Measurements from ENCODE around the gene AKTIP. TPM values are rescaled to one million over a fixed set of nuclear protein-coding genes. Genes with fewer than 3 reads are reported as not detected.

The AKTIP gene
- total RNA-seq, 1 experiment from 2014 or later: 17.2 TPM

DNA sequence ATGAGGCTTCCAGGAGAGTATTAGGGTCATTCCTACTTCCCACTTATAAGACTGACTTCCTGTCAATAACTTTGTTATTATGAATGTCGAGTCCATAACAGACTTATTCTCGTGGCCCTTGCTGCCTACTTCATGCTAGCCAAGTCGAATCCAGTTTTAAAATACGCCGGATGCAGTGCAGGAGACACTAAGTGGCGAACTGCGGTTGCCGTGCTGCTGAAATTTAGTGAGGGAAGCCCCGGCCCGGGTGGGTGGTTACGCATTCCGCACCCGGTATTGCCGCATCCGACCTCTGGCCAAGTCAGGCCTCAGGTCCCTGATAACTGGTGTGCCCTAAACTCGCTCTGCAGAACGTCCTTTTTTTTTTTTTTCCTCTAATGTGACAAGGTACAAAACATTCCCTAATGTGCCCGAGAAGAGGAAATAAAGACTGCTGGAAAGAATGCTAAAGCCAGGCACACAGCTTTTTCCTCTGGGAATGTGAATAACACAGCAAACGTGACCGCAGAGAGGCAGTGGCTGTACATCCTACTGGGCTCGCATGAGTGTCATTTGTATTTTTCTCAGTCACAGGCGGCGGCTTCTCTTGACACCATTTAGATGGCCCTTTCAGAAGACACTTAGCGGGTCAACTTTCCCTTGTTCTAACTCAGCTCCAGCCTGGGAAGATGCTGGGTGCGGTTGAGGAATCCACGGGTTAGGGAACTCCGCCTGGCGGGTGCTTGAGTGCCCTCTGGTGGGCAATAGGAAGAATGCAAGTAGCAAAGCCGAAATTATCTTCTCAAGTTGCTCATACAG is 7.1 kb upstream of the AKTIP start:
- no peak overlapping the region for H3K4me3 ChIP-seq
- H3K4me1 ChIP-seq (replicated peaks): no peaks in the 10 kb centered on the region
- H3K9me3 ChIP-seq (replicated peaks): no peaks in the 10 kb centered on the region
- no peaks in the 10 kb centered on the region for H3K27me3 ChIP-seq (replicated peaks)
- no peaks in the 10 kb centered on the region for H3K36me3 ChIP-seq
- DNase-seq (ENCODE audit: low read depth in 1 of 2, low spot score in 2 of 2): peak in 1 of 2 experiments; percentile 35
- no peak overlapping the region for H3K27ac ChIP-seq

DNA sequence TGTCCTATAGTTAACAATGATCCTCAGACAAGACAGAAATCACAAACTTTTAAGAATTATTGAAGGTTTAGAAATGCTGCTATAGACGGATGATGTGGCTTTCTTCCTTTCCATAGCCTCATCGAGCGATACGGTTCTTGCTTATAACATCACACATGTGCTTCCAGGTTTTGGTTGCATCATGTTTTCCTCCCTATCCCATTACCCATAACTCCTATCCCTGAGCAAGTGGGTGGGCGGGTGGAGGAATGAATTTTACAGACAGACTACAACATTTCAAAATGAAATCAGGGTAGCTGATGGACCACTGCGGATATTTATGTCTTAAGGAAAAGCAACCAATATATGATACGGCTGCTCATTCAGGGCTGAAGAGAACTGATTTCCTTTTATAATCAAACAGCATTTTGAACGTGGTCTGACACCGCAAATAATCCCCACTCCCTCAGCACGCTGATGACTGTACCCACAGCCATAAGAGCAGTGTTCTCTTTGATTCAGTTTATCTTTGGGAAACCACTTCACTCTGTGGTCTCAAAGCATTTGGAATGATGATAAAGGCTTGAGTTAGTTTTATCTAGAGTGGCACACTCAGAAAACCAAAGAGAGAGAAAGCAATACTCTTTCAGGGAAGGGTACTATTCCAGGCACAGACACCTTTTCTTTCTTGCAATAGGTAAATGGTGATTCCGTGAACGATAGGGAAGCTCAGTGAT is 4.6 kb upstream of the AKTIP start:
- DNase-seq (ENCODE audit: low read depth in 1 of 2, low spot score in 2 of 2): no peak
- H3K27me3 ChIP-seq (replicated peaks): no peaks in the 10 kb centered on the region
- H3K4me1 ChIP-seq (replicated peaks): peaks cover 8% of the 10 kb centered on the region

DNA sequence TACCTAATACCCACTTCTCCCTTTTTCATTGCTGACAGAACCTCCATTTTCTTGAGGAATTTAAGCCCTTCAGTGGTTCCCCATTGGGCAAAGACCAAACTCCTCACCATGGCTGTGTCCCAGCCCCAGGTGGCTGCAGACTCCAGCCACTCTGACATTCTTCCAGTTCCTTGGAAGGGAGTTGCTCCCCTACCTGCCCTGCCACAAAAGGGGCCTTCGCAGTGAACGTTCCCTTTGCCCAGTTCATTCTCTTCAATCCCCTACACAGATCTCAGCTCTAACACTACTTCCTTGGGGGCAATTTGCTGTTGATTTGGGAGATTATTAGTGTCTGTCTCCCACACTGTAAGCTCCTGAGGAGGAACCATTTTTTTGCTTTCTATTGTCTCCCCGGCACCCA is 3.2 kb upstream of the AKTIP start:
- no peak for DNase-seq (ENCODE audit: low read depth in 1 of 2, low spot score in 2 of 2)
- no peaks in the 10 kb centered on the region for H3K9me3 ChIP-seq (replicated peaks)
- no peak overlapping the region for H3K27ac ChIP-seq
- peaks cover 16% of the 10 kb centered on the region for H3K4me1 ChIP-seq (replicated peaks)
- H3K4me3 ChIP-seq: no peak overlapping the region
- no peaks in the 10 kb centered on the region for H3K27me3 ChIP-seq (replicated peaks)
- H3K36me3 ChIP-seq: peaks cover 3% of the 10 kb centered on the region; the same call in 1 of the 2 replicates

More for the DNA sequence above, 4.6 kb upstream of the AKTIP start:
- H3K27ac ChIP-seq: no peak overlapping the region
- H3K9me3 ChIP-seq (replicated peaks): no peaks in the 10 kb centered on the region
- H3K36me3 ChIP-seq: peaks cover 3% of the 10 kb centered on the region; the same call in 1 of the 2 replicates
- no peak overlapping the region for H3K4me3 ChIP-seq

DNA sequence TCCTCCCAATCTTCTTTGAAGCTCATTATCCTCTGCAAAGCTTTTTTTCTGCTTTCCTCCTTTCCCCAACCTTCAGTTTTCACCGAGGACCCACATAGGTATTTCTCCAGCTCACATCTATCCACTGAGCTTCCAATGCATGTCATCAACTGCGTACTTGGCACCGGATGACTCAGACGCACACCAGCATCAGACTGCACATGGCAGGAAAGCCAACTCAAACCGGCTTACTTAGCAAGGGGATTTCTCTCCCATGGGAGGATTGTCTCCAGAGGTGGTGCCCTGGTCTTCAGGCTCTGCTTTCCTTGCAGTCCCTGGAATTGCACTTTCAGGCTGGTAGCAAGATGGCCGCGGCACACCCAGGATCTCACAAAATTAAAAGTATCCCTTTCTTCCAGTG is 1.7 kb upstream of the AKTIP start:
- peaks cover 16% of the 10 kb centered on the region for H3K4me1 ChIP-seq (replicated peaks)
- H3K27ac ChIP-seq: no peak overlapping the region
- no peaks in the 10 kb centered on the region for H3K9me3 ChIP-seq (replicated peaks)
- no peak overlapping the region for H3K4me3 ChIP-seq
- DNase-seq (ENCODE audit: low read depth in 1 of 2, low spot score in 2 of 2): no peak
- H3K27me3 ChIP-seq (replicated peaks): no peaks in the 10 kb centered on the region
- H3K36me3 ChIP-seq: peaks cover 3% of the 10 kb centered on the region; the same call in 1 of the 2 replicates

DNA sequence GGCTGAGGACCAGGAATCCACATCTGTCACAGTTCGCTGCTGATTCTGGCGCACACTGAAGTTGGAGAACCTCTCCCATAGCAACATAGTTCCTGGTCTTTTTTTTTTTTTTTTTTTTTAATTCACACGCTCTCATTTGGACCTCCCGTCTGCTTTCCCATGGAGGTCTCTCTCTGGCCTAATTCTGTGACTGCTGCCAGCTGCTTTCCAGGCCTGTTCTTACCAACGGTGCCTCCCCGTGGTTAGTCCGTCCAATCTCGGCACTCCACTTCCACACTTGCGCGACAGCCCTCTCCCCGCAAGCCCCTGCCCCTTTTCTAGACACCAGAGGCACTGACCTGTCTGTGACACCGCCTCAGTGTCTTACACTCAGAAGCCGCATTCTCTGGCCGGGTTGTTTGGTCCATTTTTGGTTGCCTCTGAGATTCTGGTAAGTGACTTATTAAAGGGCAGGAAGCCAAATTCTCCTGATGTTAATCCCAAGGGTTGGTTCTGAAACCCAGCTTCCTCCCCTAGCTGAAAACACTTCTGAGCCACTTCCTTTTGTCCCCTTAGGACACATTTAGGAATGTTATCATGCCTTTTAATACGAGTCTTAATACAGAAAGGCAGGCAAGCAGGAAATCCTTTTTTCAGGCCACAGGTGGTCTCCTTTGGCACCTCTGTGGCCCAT is 1.1 kb upstream of the AKTIP start:
- Histone ChIP-seq H3K36me3 (peaks cover 3% of the 10 kb centered on the region; the same call in 1 of the 2 replicates), H3K4me1 (replicated peaks) (peaks cover 16% of the 10 kb centered on the region), H3K9me3 (replicated peaks) (no peaks in the 10 kb centered on the region), H3K27me3 (replicated peaks) (no peaks in the 10 kb centered on the region), H3K27ac (peak overlapping the region; percentile 51; the same call in 1 of the 2 replicates), H3K4me3 (peak overlapping the region; percentile 86; the same call in 1 of the 2 replicates)
- DNase-seq (ENCODE audit: low read depth in 1 of 2, low spot score in 2 of 2): peak in 1 of 2 experiments; percentile 43

DNA sequence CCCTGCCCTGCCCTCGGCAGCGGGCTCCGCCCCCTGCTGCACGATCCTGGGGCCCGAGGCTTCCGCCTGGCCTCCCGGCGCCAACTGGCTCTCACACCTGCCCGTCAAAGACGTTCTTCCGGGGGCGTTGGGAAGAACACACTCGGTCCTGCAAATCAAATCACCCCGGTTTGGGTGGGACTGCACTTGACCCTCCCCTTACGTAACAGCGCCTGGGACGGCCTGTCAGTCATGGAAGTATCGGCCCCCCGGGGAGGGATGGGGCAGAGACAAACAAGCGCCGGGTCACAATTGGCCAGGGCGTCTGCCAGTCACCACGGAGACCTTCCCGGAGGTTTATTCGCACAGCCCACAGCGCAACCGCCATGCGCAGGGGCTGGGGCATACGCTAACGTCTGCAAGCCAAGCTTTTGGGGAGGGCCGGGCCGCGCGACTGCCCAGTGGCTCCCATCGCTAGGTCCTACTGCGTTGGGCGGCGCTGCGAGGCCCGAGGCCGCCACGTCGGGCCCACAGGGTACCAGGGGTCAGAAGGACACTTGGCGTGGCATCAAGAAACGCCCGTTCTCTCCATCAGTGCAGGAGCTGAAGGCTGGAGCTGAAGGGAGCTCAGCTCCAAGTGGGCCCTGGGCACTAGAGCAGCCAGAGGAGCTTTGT is 388 bp upstream of the AKTIP start:
- Histone ChIP-seq H3K27ac (peak overlapping the region; percentile 61), H3K4me1 (replicated peaks) (peaks cover 16% of the 10 kb centered on the region), H3K4me3 (peak overlapping the region; percentile 86), H3K27me3 (replicated peaks) (no peaks in the 10 kb centered on the region), H3K36me3 (peaks cover 7% of the 10 kb centered on the region; the same call in 1 of the 2 replicates), H3K9me3 (replicated peaks) (no peaks in the 10 kb centered on the region)
- peak; percentile 100 for DNase-seq (ENCODE audit: low read depth in 1 of 2, low spot score in 2 of 2)

DNA sequence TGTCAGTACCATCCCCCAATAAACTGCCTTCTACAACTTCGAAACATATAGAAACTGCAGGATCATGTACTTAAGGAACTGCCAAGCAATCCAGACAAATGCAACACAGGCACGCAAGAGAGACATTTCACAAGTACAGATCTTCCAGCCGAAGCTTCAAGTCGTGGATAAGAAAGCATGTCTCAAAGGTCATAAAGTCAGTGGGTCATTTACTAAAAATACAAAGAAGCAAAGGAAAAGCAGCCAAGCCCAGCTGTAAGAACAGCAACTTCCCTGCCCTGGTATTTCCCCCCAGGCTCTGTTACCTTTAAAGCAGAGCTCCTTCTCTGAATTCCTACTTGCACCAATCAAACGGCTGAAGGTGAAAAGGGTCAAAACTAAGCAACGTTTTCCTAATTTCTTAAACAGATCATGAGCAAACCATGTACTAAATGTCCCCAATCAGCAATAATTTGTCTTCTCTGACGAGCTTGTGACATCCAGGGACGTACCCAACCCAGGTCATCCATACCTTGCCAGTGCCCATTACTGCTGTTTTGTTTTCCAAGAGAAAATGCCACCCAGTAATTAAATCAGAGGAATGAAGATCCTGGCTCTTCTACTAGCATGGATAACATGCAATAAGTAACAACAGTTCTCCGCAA is 1.7 kb downstream of the AKTIP start:
- Histone ChIP-seq H3K9me3 (replicated peaks) (no peaks in the 10 kb centered on the region), H3K36me3 (peaks cover 7% of the 10 kb centered on the region), H3K4me1 (replicated peaks) (peaks cover 16% of the 10 kb centered on the region), H3K27ac (no peak overlapping the region), H3K4me3 (no peak overlapping the region), H3K27me3 (replicated peaks) (no peaks in the 10 kb centered on the region)
- DNase-seq (ENCODE audit: low read depth in 1 of 2, low spot score in 2 of 2): peak in 1 of 2 experiments; percentile 2

DNA sequence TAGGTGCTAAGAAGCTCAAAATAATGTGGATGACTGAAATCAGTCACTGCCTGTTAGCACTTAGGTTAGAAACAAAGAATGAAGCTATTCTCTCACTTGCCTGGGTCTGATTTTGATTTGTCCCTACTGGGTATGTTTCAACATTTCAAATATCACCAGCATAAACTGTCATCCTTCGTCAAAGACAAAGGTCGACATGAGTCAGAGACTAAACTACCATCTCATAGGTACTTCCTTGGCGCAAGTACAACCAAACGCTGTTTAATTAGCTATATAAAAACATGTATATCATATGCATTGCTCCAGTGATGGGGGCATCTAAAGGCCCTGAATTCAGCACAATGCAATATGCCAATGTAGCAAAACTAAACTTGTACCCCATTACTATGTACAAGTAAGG is 4.0 kb downstream of the AKTIP start:
- no peak overlapping the region for H3K27ac ChIP-seq
- peaks cover 26% of the 10 kb centered on the region for H3K36me3 ChIP-seq
- H3K4me3 ChIP-seq: no peak overlapping the region
- no peaks in the 10 kb centered on the region for H3K27me3 ChIP-seq (replicated peaks)
- no peaks in the 10 kb centered on the region for H3K9me3 ChIP-seq (replicated peaks)
- peaks cover 8% of the 10 kb centered on the region for H3K4me1 ChIP-seq (replicated peaks)
- DNase-seq (ENCODE audit: low read depth in 1 of 2, low spot score in 2 of 2): no peak

DNA sequence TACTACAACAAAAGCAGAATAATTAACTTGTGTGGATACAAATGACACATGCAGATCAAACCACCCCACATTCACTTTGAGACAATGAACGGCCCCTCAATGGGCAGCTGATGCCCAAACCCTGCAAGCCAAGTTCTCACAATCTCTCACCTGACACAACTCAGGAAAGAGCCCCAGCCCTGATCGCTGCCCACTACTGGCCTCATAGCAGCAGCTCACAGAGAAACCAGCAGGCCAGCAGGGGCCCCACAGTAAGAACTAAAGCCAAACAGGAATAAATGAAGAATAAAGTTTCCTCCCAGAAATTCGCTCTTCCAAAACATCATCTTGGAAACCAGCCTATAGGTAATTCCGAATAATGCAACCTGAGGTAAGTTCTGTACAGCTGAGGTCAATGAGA is 7.7 kb downstream of the AKTIP start:
- Histone ChIP-seq H3K4me1 (replicated peaks) (no peaks in the 10 kb centered on the region), H3K9me3 (replicated peaks) (no peaks in the 10 kb centered on the region), H3K36me3 (peaks cover 43% of the 10 kb centered on the region), H3K27me3 (replicated peaks) (no peaks in the 10 kb centered on the region), H3K27ac (no peak overlapping the region), H3K4me3 (no peak overlapping the region)
- no peak for DNase-seq (ENCODE audit: low read depth in 1 of 2, low spot score in 2 of 2)

DNA sequence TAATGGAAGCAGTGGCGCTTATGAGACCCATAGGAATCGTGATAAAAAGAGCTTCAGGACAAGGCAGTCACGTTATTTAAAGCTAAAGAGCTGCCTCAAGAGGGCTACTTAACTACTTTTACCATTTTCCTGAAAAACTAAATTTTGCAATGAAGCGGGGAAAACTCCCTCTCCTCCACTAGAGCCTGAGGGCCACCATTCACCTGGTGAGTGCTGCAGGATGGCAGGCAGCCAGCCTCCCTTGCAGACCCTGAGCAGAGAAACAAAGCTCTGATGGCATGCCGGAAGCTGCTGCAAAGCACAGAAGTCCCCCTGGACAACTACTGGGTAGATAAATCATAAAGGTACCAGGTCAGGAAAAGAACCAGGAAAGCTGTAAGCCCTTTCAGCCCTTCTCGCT is 8.4 kb downstream of the AKTIP start:
- Histone ChIP-seq H3K4me3 (no peak overlapping the region), H3K4me1 (replicated peaks) (no peaks in the 10 kb centered on the region), H3K27ac (no peak overlapping the region), H3K9me3 (replicated peaks) (no peaks in the 10 kb centered on the region), H3K36me3 (peaks cover 50% of the 10 kb centered on the region), H3K27me3 (replicated peaks) (no peaks in the 10 kb centered on the region)
- DNase-seq (ENCODE audit: low read depth in 1 of 2, low spot score in 2 of 2): no peak

DNA sequence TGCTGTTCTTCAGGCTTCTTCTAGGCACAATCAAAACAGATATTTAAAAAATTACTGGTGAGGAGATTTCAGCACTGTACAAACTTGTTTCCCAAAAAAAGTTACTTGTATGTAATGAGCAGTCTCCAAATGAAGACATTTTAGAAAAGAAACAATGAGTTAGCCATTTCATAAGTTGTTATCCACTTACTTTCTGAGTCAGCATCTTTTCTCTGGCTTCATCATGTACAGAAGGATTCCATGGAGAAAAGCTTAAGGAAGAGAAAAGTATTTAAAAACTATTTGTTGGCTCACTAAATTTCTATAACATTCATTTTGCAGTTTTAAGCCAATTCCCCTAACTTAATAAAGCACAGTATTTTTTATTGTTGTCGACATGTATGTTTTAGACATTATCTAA is 10.5 kb downstream of the AKTIP start:
- H3K27ac ChIP-seq: no peak overlapping the region
- H3K4me1 ChIP-seq (replicated peaks): no peaks in the 10 kb centered on the region
- peaks cover 56% of the 10 kb centered on the region for H3K36me3 ChIP-seq
- H3K4me3 ChIP-seq: no peak overlapping the region
- no peaks in the 10 kb centered on the region for H3K9me3 ChIP-seq (replicated peaks)
- H3K27me3 ChIP-seq (replicated peaks): no peaks in the 10 kb centered on the region
- no peak for DNase-seq (ENCODE audit: low read depth in 1 of 2, low spot score in 2 of 2)

DNA sequence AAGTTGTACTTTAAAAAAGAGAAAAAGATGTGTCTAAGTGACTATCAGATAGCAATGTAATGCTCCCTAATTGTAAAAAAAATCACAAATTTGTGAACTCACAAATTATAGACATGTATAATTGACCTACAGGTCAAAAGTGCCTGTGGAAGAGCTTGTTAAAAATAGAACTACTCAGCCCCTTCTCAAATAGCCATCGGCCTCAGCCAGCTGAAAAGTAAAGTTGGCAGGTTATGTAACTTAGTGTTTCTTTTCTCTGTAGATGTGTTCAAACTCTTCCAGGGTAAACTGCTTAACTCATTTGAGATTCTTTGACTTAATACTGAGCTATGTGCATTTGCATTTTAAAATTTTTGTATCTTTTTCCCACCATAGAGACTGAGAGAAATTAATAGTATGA is 13.3 kb downstream of the AKTIP start:
- H3K27me3 ChIP-seq (replicated peaks): no peaks in the 10 kb centered on the region
- peaks cover 48% of the 10 kb centered on the region for H3K36me3 ChIP-seq
- no peak overlapping the region for H3K4me3 ChIP-seq
- no peaks in the 10 kb centered on the region for H3K9me3 ChIP-seq (replicated peaks)
- H3K4me1 ChIP-seq (replicated peaks): no peaks in the 10 kb centered on the region
- DNase-seq (ENCODE audit: low read depth in 1 of 2, low spot score in 2 of 2): no peak
- H3K27ac ChIP-seq: no peak overlapping the region

DNA sequence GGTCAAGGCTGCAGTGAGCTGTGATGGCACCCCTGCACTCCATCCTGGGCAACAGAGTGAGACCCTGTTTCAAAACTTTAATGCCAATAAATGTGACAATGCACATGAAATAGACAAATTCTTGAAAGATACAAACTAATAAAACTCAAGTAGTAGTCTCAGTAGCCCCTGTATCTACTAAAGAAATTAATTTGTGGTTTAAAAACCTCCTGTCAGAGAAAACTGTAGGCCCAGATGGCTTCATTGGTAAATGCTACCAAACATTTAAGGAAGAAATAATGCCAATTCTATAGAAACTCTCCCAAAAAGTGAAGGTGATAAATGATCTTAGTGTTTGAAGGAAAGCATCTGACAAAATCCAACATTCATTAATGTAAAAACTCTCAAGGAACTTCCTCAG is 16.8 kb downstream of the AKTIP start:
- Histone ChIP-seq H3K27me3 (replicated peaks) (no peaks in the 10 kb centered on the region), H3K4me1 (replicated peaks) (no peaks in the 10 kb centered on the region), H3K9me3 (replicated peaks) (no peaks in the 10 kb centered on the region), H3K36me3 (peaks cover 44% of the 10 kb centered on the region), H3K27ac (no peak overlapping the region), H3K4me3 (no peak overlapping the region)
- no peak for DNase-seq (ENCODE audit: low read depth in 1 of 2, low spot score in 2 of 2)

Data from SJSA1 (cell line).